Measurements from ENCODE around the gene UBL4A.
A peak's percentile ranks its signal among the peaks of the same experiment; 100 is the strongest.

Gene UBL4A

GRCh38 chrX:154460326-154460725 lies 26.1 kb downstream of the UBL4A start:
- no peak for DNase-seq

GRCh38 chrX:154459832-154460231 lies 26.6 kb downstream of the UBL4A start:
- no peak for DNase-seq

GRCh38 chrX:154458954-154459778 lies 27.2 kb downstream of the UBL4A start:
- DNase-seq, result no peak

- peak; percentile 55 for DNase-seq
Measured at GRCh38 chrX:154458116-154458953, 28.1 kb downstream of the UBL4A start, which contains the start of gene PLXNA3. TSS of gene PLXNA3 (plus strand) at chrX:154458281. CDS start at chrX:154460184, 1,903 bp downstream.

GRCh38 chrX:154457491-154458115 lies 28.8 kb downstream of the UBL4A start:
- DNase-seq, result peak; percentile 48

GRCh38 chrX:154452823-154453222 lies 33.6 kb downstream of the UBL4A start:
- no peak for DNase-seq

- DNase-seq, result no peak
Measured at GRCh38 chrX:154450312-154450711, 36.1 kb downstream of the UBL4A start.

- no peak for DNase-seq
Measured at GRCh38 chrX:154449618-154450017, 36.8 kb downstream of the UBL4A start.

- no peak for DNase-seq
Measured at GRCh38 chrX:154448484-154448883, 37.9 kb downstream of the UBL4A start.

GRCh38 chrX:154446430-154446829 lies 40.0 kb downstream of the UBL4A start:
- no peak for DNase-seq

GRCh38 chrX:154445776-154446175 lies 40.6 kb downstream of the UBL4A start:
- DNase-seq, result no peak

GRCh38 chrX:154444755-154445246 lies 41.6 kb downstream of the UBL4A start:
- DNase-seq, result no peak

- DNase-seq, result peak; percentile 32
Measured at GRCh38 chrX:154443992-154444754, 42.2 kb downstream of the UBL4A start, which contains the start of gene FAM50A. TSS of gene FAM50A (plus strand) at chrX:154444141. CDS start at chrX:154444236, 95 bp downstream.

GRCh38 chrX:154443479-154443910 lies 42.9 kb downstream of the UBL4A start:
- DNase-seq, result no peak

GRCh38 chrX:154441984-154442707 lies 44.3 kb downstream of the UBL4A start:
- no peak for DNase-seq

- no peak for DNase-seq
Measured at GRCh38 chrX:154441564-154441963, 44.9 kb downstream of the UBL4A start.

- DNase-seq, result no peak
Measured at GRCh38 chrX:154440623-154441357, 45.6 kb downstream of the UBL4A start.

- no peak for DNase-seq
Measured at GRCh38 chrX:154439841-154440240, 46.6 kb downstream of the UBL4A start.

- no peak for DNase-seq
Measured at GRCh38 chrX:154437971-154438893, 48.2 kb downstream of the UBL4A start.

Data from effector CD8-positive, alpha-beta T cell (primary cell).